Measurements from ENCODE around the gene ALAD.

Gene ALAD

DNA sequence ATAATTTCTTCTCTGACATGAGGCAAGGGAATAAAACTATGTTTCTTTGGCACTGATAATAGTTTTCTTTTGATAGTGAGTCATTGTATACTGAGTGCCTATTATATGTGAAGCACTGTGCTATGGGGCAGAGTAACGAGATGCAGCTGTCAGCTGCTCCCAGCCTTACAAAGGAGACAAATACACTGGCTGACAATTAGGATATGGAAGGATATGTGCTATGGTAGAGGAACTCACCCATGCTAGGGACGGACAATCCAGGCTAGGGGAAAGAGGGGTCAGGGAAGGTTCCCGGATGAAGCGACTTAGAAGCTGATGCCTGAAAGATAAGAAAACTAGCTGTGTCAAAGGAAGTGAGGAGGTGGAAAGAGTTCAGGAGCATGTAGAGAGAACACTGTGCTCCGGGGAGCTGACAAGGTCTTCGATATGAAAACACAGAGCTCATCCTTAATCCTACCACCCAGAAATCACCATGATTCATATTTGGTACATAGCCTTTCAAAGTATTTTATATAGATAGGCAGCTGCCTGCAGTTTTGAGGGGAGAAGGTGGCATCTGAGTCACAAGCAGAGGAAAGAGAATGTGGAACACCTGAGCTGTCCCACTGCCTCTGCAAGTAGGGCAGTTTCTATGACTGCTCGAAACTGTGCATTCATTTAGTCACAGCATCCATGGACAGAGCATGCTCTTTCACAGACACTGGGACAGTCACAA, 39.6 kb downstream of the ALAD start:
- H3K4me3 ChIP-seq (ENCODE audit: low read length): no peak overlapping the region
- peaks cover 17% of the 10 kb centered on the region for H3K27me3 ChIP-seq (ENCODE audit: control insufficient read depth, low read length)
- H3F3A ChIP-seq (ENCODE audit: control insufficient read depth, insufficient read depth): no peaks in the 10 kb centered on the region
- H3K4me2 ChIP-seq (ENCODE audit: low read length): no peak overlapping the region
- no peaks in the 10 kb centered on the region for H3K9me3 ChIP-seq (ENCODE audit: control insufficient read depth, insufficient read depth, low read length)
- no peaks in the 10 kb centered on the region for H3K9me2 ChIP-seq (replicated peaks; ENCODE audit: control insufficient read depth, low read length)
- no peaks in the 10 kb centered on the region for H3K79me2 ChIP-seq (ENCODE audit: control insufficient read depth, low read length)
- no peaks in the 10 kb centered on the region for H3K36me3 ChIP-seq (ENCODE audit: control insufficient read depth, low read length)
- no peaks in the 10 kb centered on the region for H4K20me1 ChIP-seq (ENCODE audit: control insufficient read depth, insufficient read depth, low read depth, low read length)
- no peak overlapping the region for H3K27ac ChIP-seq (ENCODE audit: low read depth, low read length)
- no peak for TF ChIP-seq EZH2phosphoT487 (IDR thresholded peaks at IDR 0.05; ENCODE audit: borderline replicate concordance, low read length)
- TF ChIP-seq, protein P1, sequence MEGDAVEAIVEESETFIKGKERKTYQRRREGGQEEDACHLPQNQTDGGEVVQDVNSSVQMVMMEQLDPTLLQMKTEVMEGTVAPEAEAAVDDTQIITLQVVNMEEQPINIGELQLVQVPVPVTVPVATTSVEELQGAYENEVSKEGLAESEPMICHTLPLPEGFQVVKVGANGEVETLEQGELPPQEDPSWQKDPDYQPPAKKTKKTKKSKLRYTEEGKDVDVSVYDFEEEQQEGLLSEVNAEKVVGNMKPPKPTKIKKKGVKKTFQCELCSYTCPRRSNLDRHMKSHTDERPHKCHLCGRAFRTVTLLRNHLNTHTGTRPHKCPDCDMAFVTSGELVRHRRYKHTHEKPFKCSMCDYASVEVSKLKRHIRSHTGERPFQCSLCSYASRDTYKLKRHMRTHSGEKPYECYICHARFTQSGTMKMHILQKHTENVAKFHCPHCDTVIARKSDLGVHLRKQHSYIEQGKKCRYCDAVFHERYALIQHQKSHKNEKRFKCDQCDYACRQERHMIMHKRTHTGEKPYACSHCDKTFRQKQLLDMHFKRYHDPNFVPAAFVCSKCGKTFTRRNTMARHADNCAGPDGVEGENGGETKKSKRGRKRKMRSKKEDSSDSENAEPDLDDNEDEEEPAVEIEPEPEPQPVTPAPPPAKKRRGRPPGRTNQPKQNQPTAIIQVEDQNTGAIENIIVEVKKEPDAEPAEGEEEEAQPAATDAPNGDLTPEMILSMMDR (IDR thresholded peaks at IDR 0.05; ENCODE audit: low read depth, low read length, poor library complexity, severe bottlenecking): no peak
- H3K4me1 ChIP-seq (ENCODE audit: control insufficient read depth, low read length): no peaks in the 10 kb centered on the region

DNA sequence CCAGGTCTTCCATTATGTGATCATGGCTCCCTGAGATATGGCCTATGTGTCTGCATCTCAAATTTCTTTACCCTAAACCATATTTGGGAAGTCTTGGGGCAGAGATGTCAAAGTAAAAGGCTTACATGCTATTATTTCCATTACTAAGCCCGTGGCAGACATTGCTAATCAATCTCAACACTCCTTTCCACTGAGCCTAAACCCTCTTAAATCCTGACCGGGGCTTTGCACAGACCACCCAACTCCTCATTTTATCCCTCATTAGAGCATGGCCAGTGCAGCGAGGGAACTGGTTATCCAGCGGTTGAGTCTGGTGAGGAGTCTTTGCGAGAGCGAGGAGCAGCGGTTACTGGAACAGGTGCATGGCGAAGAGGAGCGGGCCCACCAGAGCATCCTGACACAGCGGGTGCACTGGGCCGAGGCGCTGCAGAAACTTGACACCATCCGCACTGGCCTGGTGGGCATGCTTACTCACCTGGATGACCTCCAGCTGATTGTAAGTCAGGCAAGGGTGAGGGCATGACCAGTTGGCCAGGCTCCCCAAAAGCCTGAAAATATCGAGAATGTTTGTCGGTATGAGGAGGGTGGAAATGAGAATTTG, 40.7 kb downstream of the ALAD start:
- peaks cover 18% of the 10 kb centered on the region for H3K27me3 ChIP-seq (ENCODE audit: control insufficient read depth, low read length)
- no peaks in the 10 kb centered on the region for H3F3A ChIP-seq (ENCODE audit: control insufficient read depth, insufficient read depth)
- H3K36me3 ChIP-seq (ENCODE audit: control insufficient read depth, low read length): no peaks in the 10 kb centered on the region
- no peaks in the 10 kb centered on the region for H3K4me1 ChIP-seq (ENCODE audit: control insufficient read depth, low read length)
- no peaks in the 10 kb centered on the region for H3K9me3 ChIP-seq (ENCODE audit: control insufficient read depth, insufficient read depth, low read length)
- H3K79me2 ChIP-seq (ENCODE audit: control insufficient read depth, low read length): no peaks in the 10 kb centered on the region
- H3K9me2 ChIP-seq (replicated peaks; ENCODE audit: control insufficient read depth, low read length): no peaks in the 10 kb centered on the region
- no peaks in the 10 kb centered on the region for H4K20me1 ChIP-seq (ENCODE audit: control insufficient read depth, insufficient read depth, low read depth, low read length)
- H3K4me3 ChIP-seq (ENCODE audit: low read length): no peak overlapping the region
- H3K4me2 ChIP-seq (ENCODE audit: low read length): no peak overlapping the region
- H3K27ac ChIP-seq (ENCODE audit: low read depth, low read length): no peak overlapping the region
- TF ChIP-seq, protein P1 (IDR thresholded peaks at IDR 0.05; ENCODE audit: low read depth, low read length, poor library complexity, severe bottlenecking): no peak
- no peak for TF ChIP-seq EZH2phosphoT487 (IDR thresholded peaks at IDR 0.05; ENCODE audit: borderline replicate concordance, low read length)

DNA sequence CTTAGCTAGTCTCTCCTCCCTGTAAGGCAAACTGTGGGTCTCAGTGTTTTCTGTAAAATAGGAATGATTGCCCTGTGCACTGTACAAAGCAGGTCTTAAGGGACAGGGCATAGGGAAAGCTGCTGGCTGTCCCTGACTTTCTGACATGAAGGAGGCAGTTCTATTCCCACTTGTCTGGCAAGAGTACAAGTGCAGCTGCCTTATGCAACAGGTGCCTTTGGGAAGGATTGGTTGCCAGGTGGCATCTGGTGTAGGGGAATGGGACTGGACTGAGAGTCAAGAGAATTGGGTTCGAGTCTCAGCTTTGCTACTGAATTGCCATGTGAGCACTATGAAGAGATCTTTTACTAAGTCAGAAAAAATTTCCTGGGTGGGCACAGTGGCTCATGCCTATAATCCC, 41.7 kb downstream of the ALAD start:
- Histone ChIP-seq H3K4me2 (ENCODE audit: low read length) (no peak overlapping the region), H3K9me2 (replicated peaks; ENCODE audit: control insufficient read depth, low read length) (no peaks in the 10 kb centered on the region), H3K36me3 (ENCODE audit: control insufficient read depth, low read length) (no peaks in the 10 kb centered on the region), H3F3A (ENCODE audit: control insufficient read depth, insufficient read depth) (no peaks in the 10 kb centered on the region), H3K4me1 (ENCODE audit: control insufficient read depth, low read length) (no peaks in the 10 kb centered on the region), H3K79me2 (ENCODE audit: control insufficient read depth, low read length) (no peaks in the 10 kb centered on the region), H3K9me3 (ENCODE audit: control insufficient read depth, insufficient read depth, low read length) (no peaks in the 10 kb centered on the region), H4K20me1 (ENCODE audit: control insufficient read depth, insufficient read depth, low read depth, low read length) (no peaks in the 10 kb centered on the region), H3K4me3 (ENCODE audit: low read length) (no peak overlapping the region), H3K27me3 (ENCODE audit: control insufficient read depth, low read length) (peaks cover 22% of the 10 kb centered on the region), H3K27ac (ENCODE audit: low read depth, low read length) (no peak overlapping the region)
- TF ChIP-seq, protein P1 (IDR thresholded peaks at IDR 0.05; ENCODE audit: low read depth, low read length, poor library complexity, severe bottlenecking): no peak
- no peak for TF ChIP-seq EZH2phosphoT487 (IDR thresholded peaks at IDR 0.05; ENCODE audit: borderline replicate concordance, low read length)

Data from DOHH2 (cell line).